ENCODE results near the gene PODN. TPM values are rescaled to one million over a fixed set of nuclear protein-coding genes. Genes with fewer than 3 reads are reported as not detected.

Gene PODN
- total RNA-seq, 1 donor from 2014 or later = 0.53 TPM

- TF ChIP-seq, protein P1, sequence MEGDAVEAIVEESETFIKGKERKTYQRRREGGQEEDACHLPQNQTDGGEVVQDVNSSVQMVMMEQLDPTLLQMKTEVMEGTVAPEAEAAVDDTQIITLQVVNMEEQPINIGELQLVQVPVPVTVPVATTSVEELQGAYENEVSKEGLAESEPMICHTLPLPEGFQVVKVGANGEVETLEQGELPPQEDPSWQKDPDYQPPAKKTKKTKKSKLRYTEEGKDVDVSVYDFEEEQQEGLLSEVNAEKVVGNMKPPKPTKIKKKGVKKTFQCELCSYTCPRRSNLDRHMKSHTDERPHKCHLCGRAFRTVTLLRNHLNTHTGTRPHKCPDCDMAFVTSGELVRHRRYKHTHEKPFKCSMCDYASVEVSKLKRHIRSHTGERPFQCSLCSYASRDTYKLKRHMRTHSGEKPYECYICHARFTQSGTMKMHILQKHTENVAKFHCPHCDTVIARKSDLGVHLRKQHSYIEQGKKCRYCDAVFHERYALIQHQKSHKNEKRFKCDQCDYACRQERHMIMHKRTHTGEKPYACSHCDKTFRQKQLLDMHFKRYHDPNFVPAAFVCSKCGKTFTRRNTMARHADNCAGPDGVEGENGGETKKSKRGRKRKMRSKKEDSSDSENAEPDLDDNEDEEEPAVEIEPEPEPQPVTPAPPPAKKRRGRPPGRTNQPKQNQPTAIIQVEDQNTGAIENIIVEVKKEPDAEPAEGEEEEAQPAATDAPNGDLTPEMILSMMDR (IDR thresholded peaks at IDR 0.05; ENCODE audit: insufficient read depth, low read length, severe bottlenecking) = no peak
- H3K4me3 ChIP-seq (ENCODE audit: low read depth, low read length) = no peak overlapping the region
- no peaks in the 10 kb centered on the region for H3K27me3 ChIP-seq (ENCODE audit: control insufficient read depth, insufficient read depth, low read length)
- H3K36me3 ChIP-seq (ENCODE audit: control insufficient read depth, insufficient read depth, low read length) = no peaks in the 10 kb centered on the region
- DNase-seq (ENCODE audit: low read depth) (peak; percentile 12), FAIRE-seq (no peak)
Observed at GRCh38 chr1:53084589-53084971, 22.6 kb downstream of the PODN start.

DNA sequence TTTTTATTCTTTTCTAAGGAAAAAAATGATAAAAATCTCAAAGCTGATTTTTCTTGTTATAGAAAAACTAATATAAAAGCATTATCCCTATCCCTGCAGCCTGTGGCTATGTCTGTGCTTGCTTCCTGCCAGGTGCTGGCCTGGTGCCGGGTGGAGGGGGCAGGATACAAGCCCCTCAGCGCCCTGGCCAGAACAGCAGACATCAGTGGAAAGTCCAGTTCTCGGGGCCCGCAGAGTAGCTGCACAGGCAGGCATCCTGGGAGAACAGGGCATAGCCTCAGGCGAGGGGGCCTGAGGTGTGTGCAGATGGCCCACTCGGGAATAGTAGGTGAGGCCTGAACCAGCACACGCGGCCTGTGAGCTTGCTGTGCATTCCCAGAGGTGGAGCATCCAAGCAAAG is 23.4 kb downstream of the PODN start:
- DNase-seq (ENCODE audit: low read depth) (no peak), FAIRE-seq (no peak)
- Histone ChIP-seq H3K36me3 (ENCODE audit: control insufficient read depth, insufficient read depth, low read length) (no peaks in the 10 kb centered on the region), H3K27me3 (ENCODE audit: control insufficient read depth, insufficient read depth, low read length) (no peaks in the 10 kb centered on the region), H3K4me3 (ENCODE audit: low read depth, low read length) (no peak overlapping the region)
- TF ChIP-seq, protein P1 (IDR thresholded peaks at IDR 0.05; ENCODE audit: insufficient read depth, low read length, severe bottlenecking) = no peak

- FAIRE-seq = no peak
- no peaks in the 10 kb centered on the region for H3K27me3 ChIP-seq (ENCODE audit: control insufficient read depth, insufficient read depth, low read length)
- no peak overlapping the region for H3K4me3 ChIP-seq (ENCODE audit: low read depth, low read length)
- no peak for DNase-seq (ENCODE audit: low read depth)
- H3K36me3 ChIP-seq (ENCODE audit: control insufficient read depth, insufficient read depth, low read length) = no peaks in the 10 kb centered on the region
- TF ChIP-seq, protein P1 (IDR thresholded peaks at IDR 0.05; ENCODE audit: insufficient read depth, low read length, severe bottlenecking) = no peak
Observed at GRCh38 chr1:53086491-53087070, 24.6 kb downstream of the PODN start.

DNA sequence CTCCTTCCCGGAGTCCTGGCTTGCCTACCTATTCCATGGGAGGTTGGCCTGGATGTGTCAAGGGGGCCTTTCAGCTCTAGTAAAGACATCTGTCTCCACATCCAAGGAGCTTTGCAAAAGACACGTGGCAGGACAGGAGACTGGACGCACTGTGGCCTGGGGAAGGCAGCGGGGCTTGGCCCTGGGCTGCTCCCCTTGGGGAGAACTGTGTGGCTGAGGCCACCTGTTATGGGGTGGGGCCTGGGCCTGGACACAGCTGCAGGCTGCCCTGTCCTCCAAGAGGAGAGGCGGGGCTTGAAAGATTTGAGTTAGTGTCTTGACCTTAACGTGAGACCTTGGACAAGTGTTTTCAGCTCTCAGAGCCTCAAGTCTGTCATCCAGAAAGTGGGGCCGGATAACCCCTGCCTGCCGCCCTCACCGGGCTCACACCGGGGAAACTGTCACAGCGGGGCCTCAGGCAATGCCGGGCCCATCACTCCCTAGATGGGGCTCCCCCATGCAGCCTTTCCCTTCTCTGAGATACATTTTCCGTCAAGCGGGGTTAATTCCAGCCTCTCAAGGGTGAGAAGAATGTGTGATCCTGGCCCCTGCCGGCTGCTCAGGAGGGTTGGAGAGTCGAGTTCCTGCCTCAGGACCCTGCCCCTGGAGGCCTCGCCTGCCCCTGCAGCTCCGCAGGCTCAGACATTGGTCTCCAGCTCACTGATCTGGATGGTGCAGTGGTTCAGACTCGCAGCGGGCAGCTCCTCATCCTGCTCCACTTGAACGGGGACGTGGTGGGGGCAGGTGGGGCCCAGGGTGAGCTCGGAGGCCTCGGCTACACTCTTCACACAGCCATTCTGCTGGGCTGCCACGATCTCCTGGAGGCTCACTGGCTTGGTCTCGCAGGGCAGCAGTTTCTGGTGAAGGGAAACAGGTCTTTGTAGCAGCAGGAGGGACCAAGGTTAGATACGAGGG is 25.6 kb downstream of the PODN start:
- TF ChIP-seq, protein P1 (IDR thresholded peaks at IDR 0.05; ENCODE audit: insufficient read depth, low read length, severe bottlenecking) = no peak
- FAIRE-seq (no peak), DNase-seq (ENCODE audit: low read depth) (no peak)
- no peaks in the 10 kb centered on the region for H3K27me3 ChIP-seq (ENCODE audit: control insufficient read depth, insufficient read depth, low read length)
- no peaks in the 10 kb centered on the region for H3K36me3 ChIP-seq (ENCODE audit: control insufficient read depth, insufficient read depth, low read length)
- H3K4me3 ChIP-seq (ENCODE audit: low read depth, low read length) = no peak overlapping the region

DNA sequence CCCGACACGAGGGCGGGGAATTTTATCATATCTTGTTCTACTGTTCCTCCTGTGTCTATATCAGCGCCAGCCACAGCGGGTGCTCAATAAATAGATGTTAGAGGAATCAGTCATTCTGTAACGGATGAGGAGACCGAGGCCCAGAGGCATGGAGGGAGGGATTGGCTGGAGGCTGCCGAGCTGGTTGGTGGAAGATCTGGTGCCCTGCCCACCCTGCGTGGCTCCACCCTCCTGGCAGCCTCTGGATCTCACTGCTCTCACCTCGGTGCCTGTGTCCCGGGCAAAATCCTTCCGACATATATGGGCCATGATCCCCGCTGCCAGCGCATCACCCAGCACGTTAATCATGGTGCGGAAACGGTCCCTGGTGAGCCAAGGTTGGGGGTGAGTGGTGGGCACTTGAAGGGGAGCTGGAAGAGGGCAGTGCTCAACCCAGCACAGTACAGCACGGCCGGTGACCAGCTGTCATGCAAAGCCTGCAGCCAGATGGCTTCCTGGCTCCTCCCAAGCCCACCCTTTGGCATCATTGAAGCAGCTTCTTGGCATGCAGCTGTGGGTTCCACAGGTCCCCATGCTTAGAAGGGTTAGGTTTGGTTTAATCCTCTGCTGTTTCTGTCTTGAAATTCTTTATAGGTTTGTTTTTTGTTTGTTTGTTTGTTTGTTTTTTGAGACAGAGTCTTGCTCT is 26.7 kb downstream of the PODN start:
- Histone ChIP-seq H3K4me3 (ENCODE audit: low read depth, low read length) (no peak overlapping the region), H3K27me3 (ENCODE audit: control insufficient read depth, insufficient read depth, low read length) (no peaks in the 10 kb centered on the region), H3K36me3 (ENCODE audit: control insufficient read depth, insufficient read depth, low read length) (no peaks in the 10 kb centered on the region)
- TF ChIP-seq, protein P1 (IDR thresholded peaks at IDR 0.05; ENCODE audit: insufficient read depth, low read length, severe bottlenecking) = no peak
- FAIRE-seq (no peak), DNase-seq (ENCODE audit: low read depth) (no peak)
